GM21786 (cell line): Measurements from ENCODE around the gene BLID.

ENCODE experiments used
- ATAC-seq: cut with Tn5 transposase; IDR thresholded peaks from one replicate; pipeline ENCODE4 v1.9.1; 2021; ENCODE audit not compliant: unreplicated experiment

BLID gene

DNA sequence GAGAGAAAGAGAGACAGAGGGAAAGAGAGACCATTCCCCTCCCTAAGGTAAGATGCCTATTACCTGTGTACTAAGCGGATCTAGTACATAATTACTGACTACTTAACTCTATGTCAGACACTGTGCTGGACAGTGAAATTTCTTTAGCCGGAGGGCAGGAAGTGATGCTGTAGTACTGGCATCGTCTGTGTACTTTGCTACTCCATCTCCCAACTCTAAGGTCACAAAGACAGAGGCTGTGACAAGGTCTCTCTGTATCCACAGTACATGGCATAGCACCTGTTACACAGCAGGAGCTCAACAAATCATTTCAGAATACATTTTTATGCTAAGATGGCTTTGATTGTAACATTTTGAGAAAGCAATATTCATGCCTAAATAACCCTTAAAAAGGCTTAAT lies 9.0 kb downstream of the BLID start:
- ATAC-seq = no peak

- no peak for ATAC-seq
Measured at GRCh38 chr11:122105044-122105758, 10.8 kb downstream of the BLID start.

GRCh38 chr11:122104341-122104740 lies 11.7 kb downstream of the BLID start:
- ATAC-seq = no peak

DNA sequence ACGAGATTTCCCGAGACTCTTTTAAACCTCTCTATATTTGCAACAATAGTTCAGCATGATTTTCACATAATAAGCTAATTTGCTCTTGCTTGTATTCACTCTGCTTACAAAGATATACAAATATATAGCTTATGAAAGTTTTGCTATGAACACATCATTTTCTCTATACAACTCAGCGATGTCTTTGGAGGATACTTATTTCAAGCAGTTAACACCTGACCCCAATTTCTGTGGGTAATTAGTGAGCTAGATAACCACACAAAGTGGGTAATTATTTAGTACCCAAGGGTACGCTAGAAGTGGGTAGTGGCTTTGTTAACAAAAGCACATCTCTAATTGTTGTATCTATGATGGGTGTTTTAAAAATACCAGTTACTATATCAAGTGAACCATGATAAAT lies 12.3 kb downstream of the BLID start:
- ATAC-seq = no peak

GRCh38 chr11:122103321-122103720 lies 12.7 kb downstream of the BLID start:
- no peak for ATAC-seq

DNA sequence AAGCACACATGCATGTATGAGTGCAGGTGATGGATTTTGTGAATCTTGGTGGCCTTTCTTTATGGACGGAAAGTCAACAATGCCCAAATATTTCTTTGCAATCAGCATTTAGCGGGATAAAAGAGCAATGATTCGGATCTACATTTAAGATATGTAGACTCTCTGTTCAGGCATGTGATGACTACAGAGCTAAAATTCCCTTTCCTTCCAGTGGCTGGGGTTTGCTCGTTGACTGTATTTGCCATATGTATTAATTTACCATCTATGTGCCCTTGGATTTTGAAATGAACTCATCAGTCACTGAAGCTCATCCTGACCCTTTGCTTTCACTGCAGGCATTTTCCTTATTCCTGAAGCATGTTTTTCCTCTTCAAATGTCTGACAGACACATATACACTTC lies 13.6 kb downstream of the BLID start:
- no peak for ATAC-seq

DNA sequence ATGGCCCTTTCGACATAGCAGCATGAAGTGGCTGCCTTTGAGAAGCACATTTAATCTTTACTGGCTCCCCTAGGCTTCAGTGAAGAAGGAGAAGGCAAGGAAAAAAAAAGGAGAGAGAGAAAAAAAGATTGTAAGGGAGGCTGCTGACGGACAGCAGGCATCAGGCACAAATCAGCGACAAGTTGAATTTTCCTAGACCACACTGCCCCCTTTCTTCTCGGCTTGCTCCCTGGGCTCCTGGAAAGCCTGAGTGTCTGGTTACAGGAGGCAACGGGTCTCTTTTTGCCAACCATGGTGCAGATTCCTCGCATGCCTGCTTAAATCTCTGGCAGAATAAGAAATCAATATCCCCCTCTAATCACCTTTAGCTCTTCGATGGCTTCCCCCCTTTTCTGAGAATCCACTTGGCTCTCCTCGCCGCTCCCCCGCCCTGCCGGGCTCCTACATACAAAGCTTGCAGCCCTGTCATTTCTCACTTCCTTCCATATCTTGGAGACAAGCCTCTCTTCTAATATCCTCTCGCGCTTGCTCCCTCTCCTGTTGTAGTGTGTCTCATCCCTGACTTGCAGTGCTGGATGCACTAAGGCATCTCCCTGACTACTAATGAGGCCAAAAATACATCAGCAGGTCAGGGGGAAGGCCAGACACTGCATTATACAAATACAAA lies 14.3 kb downstream of the BLID start:
- no peak for ATAC-seq

GRCh38 chr11:122100756-122101080 lies 15.3 kb downstream of the BLID start:
- no peak for ATAC-seq

- no peak for ATAC-seq
Measured at GRCh38 chr11:122100037-122100755, 15.8 kb downstream of the BLID start.

DNA sequence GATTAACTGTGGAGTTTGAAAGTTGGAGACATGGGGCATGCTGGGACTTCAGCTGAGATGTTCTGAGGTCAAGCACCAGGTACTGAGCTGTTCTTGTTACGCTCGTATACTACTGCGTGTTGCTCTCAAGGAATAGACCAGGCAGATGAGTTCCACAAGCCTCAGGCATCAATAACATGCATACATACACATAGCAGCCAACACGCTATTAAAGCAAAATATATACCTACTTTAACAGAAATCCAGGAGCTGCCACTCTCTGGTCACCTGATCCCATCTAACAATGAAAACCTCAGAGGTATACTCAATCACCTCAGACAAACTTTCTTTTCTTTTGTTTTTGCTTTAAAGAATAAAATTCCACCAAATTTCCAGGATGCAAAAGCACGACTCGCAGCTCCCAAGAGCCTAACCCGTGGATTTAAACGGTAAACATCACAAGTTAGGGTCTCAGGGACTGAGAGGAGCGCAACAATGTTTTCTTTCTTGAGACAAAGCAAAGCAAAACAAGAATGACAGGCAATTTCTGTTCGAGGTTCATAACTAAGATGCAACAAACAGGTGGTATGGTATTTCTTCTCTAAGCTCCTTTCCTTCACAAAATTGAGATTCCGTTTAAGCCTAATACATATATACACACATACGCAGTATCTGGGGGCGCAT lies 16.5 kb downstream of the BLID start:
- ATAC-seq = no peak

DNA sequence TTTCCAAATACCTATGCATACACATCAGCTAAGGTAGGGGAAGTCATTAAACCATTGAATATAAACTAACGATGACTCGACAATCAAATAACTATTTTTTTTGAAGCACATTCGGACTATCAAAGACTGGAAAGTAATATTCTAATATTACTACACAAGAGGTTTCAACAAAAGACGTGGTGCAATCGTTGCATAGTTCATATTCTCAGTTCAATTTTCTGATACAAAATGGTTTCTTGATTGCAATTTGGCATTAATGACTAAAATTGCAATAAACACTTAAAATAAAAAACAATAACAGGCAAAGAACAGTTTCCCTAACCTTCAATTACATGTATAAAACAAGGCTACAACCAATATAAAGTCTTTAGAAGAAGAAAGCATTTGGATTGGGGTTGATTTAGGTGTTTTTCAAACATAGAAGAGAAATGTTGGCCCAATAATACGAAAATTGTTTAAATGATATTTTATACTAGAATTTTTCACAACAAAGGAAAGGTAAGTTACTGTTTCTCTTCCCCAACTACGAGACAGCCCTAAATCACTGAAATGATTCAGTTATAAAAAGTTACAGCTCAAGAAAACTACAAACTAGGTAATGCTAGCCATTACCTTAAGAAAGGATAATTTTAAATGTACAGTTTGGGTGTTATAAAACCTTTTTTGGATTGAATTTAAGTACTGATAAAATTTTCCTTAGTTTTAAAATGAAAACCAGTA lies 17.6 kb downstream of the BLID start:
- ATAC-seq = no peak

DNA sequence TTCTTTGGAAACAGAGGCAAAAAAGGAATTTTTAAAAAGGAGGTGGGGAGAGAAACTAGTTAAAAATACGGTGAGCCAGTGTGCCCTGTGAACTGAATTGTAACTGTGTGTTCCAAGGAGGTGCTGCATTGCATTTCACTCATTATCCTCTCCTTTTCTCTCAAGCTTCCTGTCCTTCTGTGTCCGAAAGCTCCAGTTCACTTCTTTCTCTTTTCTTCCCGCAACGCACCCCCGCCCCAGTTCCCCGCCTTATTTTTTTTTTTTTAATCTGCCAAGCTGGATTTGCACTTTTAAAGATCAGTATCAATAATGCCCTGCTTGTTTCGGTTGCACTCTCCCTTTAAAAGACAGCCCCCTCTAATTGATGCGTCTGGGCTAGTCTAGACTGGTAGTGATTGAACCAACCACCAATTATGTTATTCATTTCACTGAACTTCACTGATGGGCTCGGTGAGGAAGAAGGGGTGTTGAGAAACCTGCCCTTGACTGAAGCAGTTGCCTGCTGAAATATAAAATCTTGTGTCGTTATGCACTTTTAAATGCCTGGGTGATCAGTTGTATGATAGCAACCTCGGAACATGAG lies 18.5 kb downstream of the BLID start:
- ATAC-seq = no peak

GRCh38 chr11:122096272-122097112 lies 19.5 kb downstream of the BLID start:
- ATAC-seq = no peak

DNA sequence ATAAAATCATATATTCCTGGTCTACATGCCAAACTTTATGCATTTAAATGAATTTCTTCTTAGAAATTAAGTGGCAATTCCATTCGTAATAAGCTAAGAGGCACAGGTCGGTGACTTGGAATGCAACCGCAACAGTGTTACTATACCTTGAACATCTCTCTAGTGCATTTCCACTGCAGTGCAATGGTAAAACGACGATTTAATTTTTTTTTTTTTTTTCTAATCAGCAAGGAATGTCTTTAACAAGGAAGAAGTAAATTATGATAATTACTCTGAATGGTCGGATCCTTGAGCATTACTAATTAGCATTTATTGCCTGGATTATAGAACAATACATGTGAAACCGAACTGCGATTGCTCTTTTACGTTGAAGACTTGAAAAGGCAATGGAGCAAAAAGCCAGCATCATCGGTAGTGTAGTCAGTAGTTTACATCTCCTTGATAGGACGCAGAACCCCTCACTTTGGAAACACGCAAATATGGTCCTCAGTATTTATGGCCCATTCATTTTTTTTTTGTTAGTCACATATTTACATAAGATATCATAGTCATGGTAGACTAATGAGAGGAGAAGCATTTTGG lies 20.2 kb downstream of the BLID start:
- no peak for ATAC-seq

GRCh38 chr11:122094836-122095235 lies 21.2 kb downstream of the BLID start:
- no peak for ATAC-seq

DNA sequence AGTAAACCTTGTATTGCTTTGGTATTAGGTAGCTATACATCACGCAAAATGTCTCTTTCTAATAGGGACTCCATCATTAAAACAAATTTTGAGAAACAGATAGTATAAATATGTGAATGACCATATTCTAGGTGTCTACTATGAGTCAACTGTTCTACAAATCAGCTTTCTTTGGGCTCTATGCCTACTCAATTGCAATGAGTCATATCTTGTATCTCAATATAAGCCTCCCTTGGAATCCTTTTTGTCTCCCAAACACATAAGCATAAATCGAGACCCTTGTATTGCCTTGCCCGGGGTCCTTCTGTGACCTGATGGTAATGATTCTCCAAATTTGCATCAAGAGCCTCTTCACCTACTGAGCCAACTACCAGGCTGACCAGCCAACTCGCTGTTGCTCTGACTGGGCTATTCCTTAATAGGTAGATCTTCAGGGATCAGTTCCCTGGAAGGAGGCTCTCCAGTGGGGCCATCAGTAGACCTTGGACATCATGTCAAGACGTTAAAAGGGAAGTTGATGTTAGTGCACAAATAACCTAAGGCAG lies 22.2 kb downstream of the BLID start:
- ATAC-seq = no peak

DNA sequence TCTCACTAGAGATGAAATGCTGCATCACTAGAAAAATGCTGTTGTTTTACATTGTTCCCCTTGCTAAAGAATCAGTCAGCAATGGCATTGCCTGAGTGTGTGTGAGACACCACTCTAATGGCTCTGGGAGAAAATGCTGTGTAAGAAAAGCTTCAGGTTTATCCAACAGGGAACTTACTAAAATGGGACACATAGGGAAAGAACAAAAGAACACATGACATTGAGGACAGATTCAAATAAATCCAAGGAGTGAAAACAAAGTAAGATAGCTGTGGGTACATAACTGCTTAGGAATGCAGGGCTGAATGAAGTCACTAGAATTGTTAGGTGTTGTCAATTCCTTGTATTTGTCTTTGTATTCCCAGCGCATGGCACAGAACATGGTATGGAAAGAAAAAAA lies 24.2 kb downstream of the BLID start:
- ATAC-seq = no peak

- ATAC-seq = no peak
Measured at GRCh38 chr11:122089111-122089510, 26.9 kb downstream of the BLID start.

GRCh38 chr11:122085712-122086111 lies 30.3 kb downstream of the BLID start:
- no peak for ATAC-seq
